Gastrocnemius medialis (tissue), 4 donors: ENCODE results near the gene COG6. TPM values are rescaled to one million over a fixed set of nuclear protein-coding genes. Genes with fewer than 3 reads are reported as not detected.

ENCODE experiments used
- ATAC-seq, 2 donors: fragments of 150-250 bp; one replicate each; pipeline ENCODE4 v1.9.1; 2016
- DNase-seq, 2 donors: peaks; one replicate each; pipeline ENCODE4 v3.0.0-alpha.2; 2019
- H3K27ac ChIP-seq, 4 donors: fragments of 200-600 bp; sonication (generic); 1 replicate in 1 of 4; 2 replicates in 3 of 4; pipeline ENCODE4 v1.5.1; 2016 to 2018; ENCODE audit warnings: mild to moderate bottlenecking in 2 of 4, moderate library complexity in 1 of 4
- H3K27me3 ChIP-seq, 3 donors: fragments of 200-600 bp; sonication (generic) in 2 of 3; 1 replicate in 1 of 3; 2 replicates in 2 of 3; pipeline versions ENCODE4 v1.5.1 to v1.6.0; 2016 to 2019; ENCODE audit warnings: mild to moderate bottlenecking in 1 of 3, moderate library complexity in 1 of 3
- H3K36me3 ChIP-seq, 2 donors: fragments of 200-600 bp; sonication (generic) in 1 of 2; one replicate each; pipeline ENCODE4 v1.5.1; 2017 to 2018
- H3K4me1 ChIP-seq, 2 donors: fragments of 200-600 bp; sonication (generic) in 1 of 2; one replicate each; pipeline ENCODE4 v1.5.1; 2016 to 2017; ENCODE audit warnings: mild to moderate bottlenecking in 2 of 2
- H3K4me3 ChIP-seq, 4 donors: fragments of 200-600 bp; sonication (generic) in 3 of 4; 1 replicate in 1 of 4; 2 replicates in 3 of 4; pipeline ENCODE4 v1.5.1; 2016 to 2019; ENCODE audit warnings: mild to moderate bottlenecking in 2 of 4
- H3K9me3 ChIP-seq, 3 donors: fragments of 200-600 bp; sonication (generic) in 2 of 3; 1 replicate in 1 of 3; 2 replicates in 2 of 3; pipeline ENCODE4 v1.5.1; 2016 to 2019
- POLR2A ChIP-seq, 2 donors: fragments of 450-650 bp; IDR thresholded peaks; one replicate each; pipeline ENCODE4 v1.6.1; 2017; ENCODE audit warnings: antibody characterized with exemption in 2 of 2, mild to moderate bottlenecking in 2 of 2, moderate library complexity in 2 of 2
- in situ Hi-C, 4 donors: fragments of 200-750 bp; cut with MboI; loops; one replicate each; pipeline versions ENCODE4 v1.15.0 to v1.8.0; 2017; ENCODE audit warnings: low sequenced_read_pairs in 4 of 4
- intact Hi-C: fragments of 100-400 bp; cut with DNase I; formaldehyde crosslinking; loops from one replicate; pipeline ENCODE4 v1.15.1; 2023; ENCODE audit warnings: low total_unique reads
- total RNA-seq, 4 donors: library from RNA; depleted of rRNA; stranded (reverse); fragments of >200 nt; gene quantifications; one replicate each; pipeline versions ENCODE4 v1.1.0 to v1.2.3, GENCODE V29; 2016
- TF ChIP-seq, protein P1 (sequence below), 5 experiments: fragments of 450-650 bp in 3 of 5; fragments of 200-600 bp in 2 of 5; sonication (generic) in 2 of 5; IDR thresholded peaks in 4 of 5; conservative IDR thresholded peaks in 1 of 5; 1 replicate in 4 of 5; 2 replicates in 1 of 5; pipeline ENCODE4 v1.5.1; 2016 to 2019; ENCODE audit warnings: antibody characterized with exemption in 5 of 5, mild to moderate bottlenecking in 3 of 5, moderate library complexity in 3 of 5

The COG6 gene
- total RNA-seq, 4 donors from 2014 or later = 5.4 to 13.5 (median 7.1) TPM

DNA sequence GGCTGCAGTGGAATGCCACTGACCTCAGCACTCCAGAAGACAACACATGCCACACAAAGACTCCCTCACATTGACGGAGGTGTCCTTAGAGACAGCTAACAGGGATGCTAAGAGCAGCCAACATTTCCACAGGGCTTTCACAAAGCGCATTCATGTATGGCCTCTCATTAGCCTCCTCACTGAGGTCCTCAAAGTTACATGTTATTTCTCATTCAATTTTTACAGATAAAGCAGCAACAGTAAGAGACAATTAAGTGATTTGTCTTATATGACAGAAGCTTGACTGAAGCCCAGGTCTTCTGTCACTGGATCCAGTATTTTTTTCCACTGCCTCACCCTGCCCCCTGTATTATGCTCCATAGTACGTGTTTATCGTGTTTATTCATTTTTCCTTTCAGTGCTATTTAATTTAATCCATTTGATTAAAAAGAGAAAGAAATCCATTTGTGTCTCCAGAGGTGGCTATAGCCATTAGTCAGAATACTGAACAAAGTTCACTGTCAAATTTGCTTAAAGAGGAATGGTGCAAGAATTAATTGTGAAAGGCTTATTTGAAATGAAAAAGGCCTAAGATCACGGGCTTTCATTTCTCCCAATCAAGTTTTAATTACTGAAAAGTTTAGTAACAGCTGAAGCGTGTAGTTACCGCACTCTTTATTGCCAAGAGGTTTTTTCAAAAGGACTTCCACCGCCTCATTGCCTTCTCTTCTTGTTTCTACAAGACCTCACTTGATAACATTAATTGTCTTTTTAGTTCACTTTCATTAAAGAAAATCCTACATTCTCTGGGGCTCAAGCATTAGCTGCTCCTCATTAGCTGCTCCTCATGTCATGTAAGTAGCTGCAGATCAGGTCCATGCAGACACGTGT, 115.0 kb downstream of the COG6 start:
- no peak overlapping the region for H3K27ac ChIP-seq
- H3K9me3 ChIP-seq = no peaks in the 10 kb centered on the region
- no peaks in the 10 kb centered on the region for H3K27me3 ChIP-seq
- H3K4me1 ChIP-seq = peaks cover 3 to 14% of the 10 kb centered on the region in 2 donors
- DNase-seq = no peak
- H3K36me3 ChIP-seq = no peaks in the 10 kb centered on the region
- ATAC-seq = no peak
- TF ChIP-seq, protein P1, sequence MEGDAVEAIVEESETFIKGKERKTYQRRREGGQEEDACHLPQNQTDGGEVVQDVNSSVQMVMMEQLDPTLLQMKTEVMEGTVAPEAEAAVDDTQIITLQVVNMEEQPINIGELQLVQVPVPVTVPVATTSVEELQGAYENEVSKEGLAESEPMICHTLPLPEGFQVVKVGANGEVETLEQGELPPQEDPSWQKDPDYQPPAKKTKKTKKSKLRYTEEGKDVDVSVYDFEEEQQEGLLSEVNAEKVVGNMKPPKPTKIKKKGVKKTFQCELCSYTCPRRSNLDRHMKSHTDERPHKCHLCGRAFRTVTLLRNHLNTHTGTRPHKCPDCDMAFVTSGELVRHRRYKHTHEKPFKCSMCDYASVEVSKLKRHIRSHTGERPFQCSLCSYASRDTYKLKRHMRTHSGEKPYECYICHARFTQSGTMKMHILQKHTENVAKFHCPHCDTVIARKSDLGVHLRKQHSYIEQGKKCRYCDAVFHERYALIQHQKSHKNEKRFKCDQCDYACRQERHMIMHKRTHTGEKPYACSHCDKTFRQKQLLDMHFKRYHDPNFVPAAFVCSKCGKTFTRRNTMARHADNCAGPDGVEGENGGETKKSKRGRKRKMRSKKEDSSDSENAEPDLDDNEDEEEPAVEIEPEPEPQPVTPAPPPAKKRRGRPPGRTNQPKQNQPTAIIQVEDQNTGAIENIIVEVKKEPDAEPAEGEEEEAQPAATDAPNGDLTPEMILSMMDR (IDR thresholded peaks at IDR 0.05 in 4 of 5, conservative IDR thresholded peaks at IDR 0.05 in 1 of 5) = no peak
- TF ChIP-seq POLR2A (IDR thresholded peaks at IDR 0.05) = no peak
- intact Hi-C loops = no loop called here
- in situ Hi-C loops = no loop called here
- H3K4me3 ChIP-seq = no peak overlapping the region

DNA sequence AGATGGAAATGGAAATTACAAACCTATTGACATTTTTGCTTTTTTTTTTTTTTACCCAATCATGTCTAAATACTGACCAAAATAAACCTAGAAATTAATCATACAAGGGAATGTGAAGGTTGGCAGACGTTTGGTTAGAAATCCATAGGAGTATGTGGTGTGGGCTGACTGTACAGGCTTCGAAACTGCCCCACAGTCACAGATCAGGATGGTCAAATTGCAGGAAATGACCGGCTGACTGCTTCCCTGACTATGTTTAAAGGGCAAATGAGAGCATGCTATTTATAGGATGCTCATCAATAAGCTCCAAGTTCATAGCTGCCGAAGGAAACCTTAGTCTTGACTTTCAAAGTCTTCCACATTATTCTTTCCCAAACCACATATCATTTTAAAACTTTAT, 118.4 kb downstream of the COG6 start:
- H3K27ac ChIP-seq = no peak overlapping the region
- TF ChIP-seq, protein P1 (IDR thresholded peaks at IDR 0.05 in 4 of 5, conservative IDR thresholded peaks at IDR 0.05 in 1 of 5) = no peak
- TF ChIP-seq POLR2A (IDR thresholded peaks at IDR 0.05) = no peak
- no peaks in the 10 kb centered on the region for H3K9me3 ChIP-seq
- no peaks in the 10 kb centered on the region for H3K27me3 ChIP-seq
- H3K36me3 ChIP-seq = no peaks in the 10 kb centered on the region
- in situ Hi-C loops (no loop called here), intact Hi-C loops (no loop called here)
- H3K4me3 ChIP-seq = no peak overlapping the region
- H3K4me1 ChIP-seq = no peaks in the 10 kb centered on the region
- ATAC-seq (no peak), DNase-seq (no peak)

DNA sequence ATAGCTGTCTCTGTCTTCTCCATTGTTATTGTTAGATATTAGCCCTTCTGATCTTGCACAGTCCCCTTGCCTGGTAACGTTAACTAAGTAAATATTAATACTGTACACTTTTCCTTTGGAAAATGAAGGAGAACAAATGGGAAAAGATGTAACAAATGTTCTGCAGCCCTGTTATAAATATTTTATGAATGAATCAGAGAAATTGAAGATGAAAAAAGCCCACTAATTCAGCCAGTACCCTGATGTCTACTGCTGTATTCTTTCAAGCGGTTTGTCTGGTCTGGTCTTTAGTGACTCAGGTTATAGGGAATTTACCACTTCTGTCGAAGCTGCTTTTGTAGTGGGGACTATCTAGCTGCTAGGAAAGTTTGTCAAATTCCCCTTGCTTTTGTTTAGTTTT, 121.0 kb downstream of the COG6 start:
- intact Hi-C loops = no loop called here
- no peak for TF ChIP-seq POLR2A (IDR thresholded peaks at IDR 0.05)
- TF ChIP-seq, protein P1 (IDR thresholded peaks at IDR 0.05 in 4 of 5, conservative IDR thresholded peaks at IDR 0.05 in 1 of 5) = no peak
- Histone ChIP-seq H3K27me3 (no peaks in the 10 kb centered on the region), H3K4me1 (no peaks in the 10 kb centered on the region), H3K4me3 (no peak overlapping the region), H3K9me3 (no peaks in the 10 kb centered on the region), H3K27ac (no peak overlapping the region), H3K36me3 (no peaks in the 10 kb centered on the region)
- ATAC-seq (no peak), DNase-seq (no peak)
- in situ Hi-C loops = no loop called here

DNA sequence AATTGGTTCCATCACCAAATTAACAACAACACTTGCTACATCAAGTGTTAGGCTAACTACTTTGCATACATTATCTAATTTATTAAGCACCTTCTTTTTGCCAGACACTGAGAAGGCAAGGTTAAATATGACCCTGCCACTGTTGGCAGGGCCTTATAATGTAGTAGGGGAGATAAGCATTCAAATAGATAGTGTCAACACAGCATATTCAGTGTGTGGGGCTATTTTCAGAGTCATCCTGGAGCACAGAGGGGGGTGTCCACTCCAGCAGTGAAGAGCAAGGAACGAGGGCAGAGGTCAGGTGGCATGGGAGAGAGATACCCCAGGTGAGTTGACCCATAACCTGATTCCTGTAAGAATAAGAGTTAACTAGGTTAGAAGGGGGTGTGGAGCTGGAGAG, 121.6 kb downstream of the COG6 start:
- TF ChIP-seq, protein P1 (IDR thresholded peaks at IDR 0.05 in 4 of 5, conservative IDR thresholded peaks at IDR 0.05 in 1 of 5) = no peak
- TF ChIP-seq POLR2A (IDR thresholded peaks at IDR 0.05) = no peak
- intact Hi-C loops (no loop called here), in situ Hi-C loops (no loop called here)
- Histone ChIP-seq H3K9me3 (no peaks in the 10 kb centered on the region), H3K27ac (no peak overlapping the region), H3K36me3 (no peaks in the 10 kb centered on the region), H3K27me3 (no peaks in the 10 kb centered on the region), H3K4me1 (no peaks in the 10 kb centered on the region), H3K4me3 (no peak overlapping the region)
- DNase-seq = no peak
- no peak for ATAC-seq
